C1 segment of cervical spinal cord (tissue), 14 donors: Measurements from ENCODE around the gene KCNJ9.
"Not testable (repeated sequence)": the region's sequence is repeated elsewhere in the genome, so short reads cannot be mapped to it uniquely, and the experiment has no call there.

Experiments
- DNase-seq, 14 donors: peaks; one replicate each; lab custom pipeline; 2025; lab: John Stamatoyannopoulos, UW

The KCNJ9 gene

GRCh38 chr1:160124705-160125478 lies 43.6 kb downstream of the KCNJ9 start:
- DNase-seq: no peak

GRCh38 chr1:160125746-160126145 lies 44.4 kb downstream of the KCNJ9 start:
- DNase-seq: no peak

GRCh38 chr1:160126342-160126741 lies 45.0 kb downstream of the KCNJ9 start:
- not testable (repeated sequence) for DNase-seq

GRCh38 chr1:160127381-160127780 lies 46.0 kb downstream of the KCNJ9 start:
- no peak for DNase-seq

- peak in 1 of 14 donors; percentile 61 for DNase-seq
These were observed 46.7 kb downstream of the KCNJ9 start for GRCh38 chr1:160127865-160128523.

GRCh38 chr1:160128636-160129035 lies 47.3 kb downstream of the KCNJ9 start:
- DNase-seq: no peak

GRCh38 chr1:160129046-160129445 lies 47.7 kb downstream of the KCNJ9 start:
- DNase-seq: no peak

- no peak for DNase-seq
These were observed 48.2 kb downstream of the KCNJ9 start for GRCh38 chr1:160129558-160129957.

- DNase-seq: no peak
These were observed 48.6 kb downstream of the KCNJ9 start for GRCh38 chr1:160129966-160130365.

- DNase-seq: no peak
These were observed 49.1 kb downstream of the KCNJ9 start for GRCh38 chr1:160130486-160130885.

- DNase-seq: no peak
These were observed 49.6 kb downstream of the KCNJ9 start for GRCh38 chr1:160130939-160131338.

GRCh38 chr1:160131803-160132565 lies 50.6 kb downstream of the KCNJ9 start:
- DNase-seq: peak in 8 of 14 donors; percentile 33 to 86 (median 46)

- DNase-seq: no peak
These were observed 52.8 kb downstream of the KCNJ9 start for GRCh38 chr1:160133990-160134770.

- DNase-seq: no peak
These were observed 53.6 kb downstream of the KCNJ9 start for GRCh38 chr1:160134791-160135572.

GRCh38 chr1:160136121-160136925 lies 55.0 kb downstream of the KCNJ9 start:
- DNase-seq: no peak

- DNase-seq: no peak
These were observed 55.5 kb downstream of the KCNJ9 start for GRCh38 chr1:160136926-160137200.

- peak in 1 of 14 donors; percentile 82 for DNase-seq
These were observed 56.0 kb downstream of the KCNJ9 start for GRCh38 chr1:160137216-160137862.

GRCh38 chr1:160139840-160140239 lies 58.5 kb downstream of the KCNJ9 start:
- no peak for DNase-seq
